Measurements from ENCODE around the gene HHAT. TPM values are rescaled to one million over a fixed set of nuclear protein-coding genes. Genes with fewer than 3 reads are reported as not detected.

HHAT gene
- polyA plus RNA-seq, 4 donors = 0.27 to 4.0 (median 1.4) TPM

GRCh38 chr1:210367566-210367965 is 38.9 kb downstream of the HHAT start:
- H3K27ac ChIP-seq (ENCODE audit: low read depth in 1 of 3, low read length in 2 of 3) = no peak overlapping the region
- no peaks in the 10 kb centered on the region for H3K9me3 ChIP-seq (ENCODE audit: control insufficient read depth in 2 of 2, insufficient read depth in 1 of 2, low read depth in 1 of 2, low read length in 1 of 2)
- H3K4me3 ChIP-seq (ENCODE audit: low read depth in 1 of 3, low read length in 3 of 3) = no peak overlapping the region
- WGBS, 3 donors = 91 to 97% (median 92%) methylated on average over 2 of the region's 2 CpGs
- DNase-seq (no peak), FAIRE-seq (no peak)
- H3K4me1 ChIP-seq (ENCODE audit: control insufficient read depth in 3 of 3, insufficient read depth in 2 of 3, low read depth in 1 of 3, low read length in 2 of 3) = no peaks in the 10 kb centered on the region
- H3K36me3 ChIP-seq (ENCODE audit: control insufficient read depth in 3 of 3, insufficient read depth in 2 of 3, low read depth in 1 of 3, low read length in 3 of 3) = peaks cover 0 to 2% (median 0%) of the 10 kb centered on the region in 3 donors
- H3K27me3 ChIP-seq (ENCODE audit: control insufficient read depth in 3 of 3, insufficient read depth in 3 of 3, low read length in 3 of 3) = no peaks in the 10 kb centered on the region

GRCh38 chr1:210369425-210369824 is 40.7 kb downstream of the HHAT start:
- Histone ChIP-seq H3K4me3 (ENCODE audit: low read depth in 1 of 3, low read length in 3 of 3) (no peak overlapping the region), H3K36me3 (ENCODE audit: control insufficient read depth in 3 of 3, insufficient read depth in 2 of 3, low read depth in 1 of 3, low read length in 3 of 3) (no peaks in the 10 kb centered on the region), H3K9me3 (ENCODE audit: control insufficient read depth in 2 of 2, insufficient read depth in 1 of 2, low read depth in 1 of 2, low read length in 1 of 2) (no peaks in the 10 kb centered on the region), H3K27me3 (ENCODE audit: control insufficient read depth in 3 of 3, insufficient read depth in 3 of 3, low read length in 3 of 3) (no peaks in the 10 kb centered on the region), H3K4me1 (ENCODE audit: control insufficient read depth in 3 of 3, insufficient read depth in 2 of 3, low read depth in 1 of 3, low read length in 2 of 3) (no peaks in the 10 kb centered on the region), H3K27ac (ENCODE audit: low read depth in 1 of 3, low read length in 2 of 3) (no peak overlapping the region)
- DNase-seq (no peak), FAIRE-seq (no peak)
- WGBS, 3 donors = 80 to 85% (median 83%) methylated on average over 4 of the region's 4 CpGs

GRCh38 chr1:210371916-210372315 is 43.2 kb downstream of the HHAT start:
- H3K27ac ChIP-seq (ENCODE audit: low read depth in 1 of 3, low read length in 2 of 3) = no peak overlapping the region
- H3K27me3 ChIP-seq (ENCODE audit: control insufficient read depth in 3 of 3, insufficient read depth in 3 of 3, low read length in 3 of 3) = no peaks in the 10 kb centered on the region
- no peak overlapping the region for H3K4me3 ChIP-seq (ENCODE audit: low read depth in 1 of 3, low read length in 3 of 3)
- H3K4me1 ChIP-seq (ENCODE audit: control insufficient read depth in 3 of 3, insufficient read depth in 2 of 3, low read depth in 1 of 3, low read length in 2 of 3) = no peaks in the 10 kb centered on the region
- no peak for DNase-seq
- FAIRE-seq = no peak
- H3K36me3 ChIP-seq (ENCODE audit: control insufficient read depth in 3 of 3, insufficient read depth in 2 of 3, low read depth in 1 of 3, low read length in 3 of 3) = no peaks in the 10 kb centered on the region
- 74 to 81% (median 76%) methylated on average over 2 of the region's 2 CpGs for WGBS, 3 donors
- H3K9me3 ChIP-seq (ENCODE audit: control insufficient read depth in 2 of 2, insufficient read depth in 1 of 2, low read depth in 1 of 2, low read length in 1 of 2) = no peaks in the 10 kb centered on the region

- no peak overlapping the region for H3K27ac ChIP-seq (ENCODE audit: low read depth in 1 of 3, low read length in 2 of 3)
- no peak for FAIRE-seq
- H3K9me3 ChIP-seq (ENCODE audit: control insufficient read depth in 2 of 2, insufficient read depth in 1 of 2, low read depth in 1 of 2, low read length in 1 of 2) = no peaks in the 10 kb centered on the region
- 93 to 98% (median 95%) methylated on average over 2 of the region's 2 CpGs for WGBS, 3 donors
- no peaks in the 10 kb centered on the region for H3K4me1 ChIP-seq (ENCODE audit: control insufficient read depth in 3 of 3, insufficient read depth in 2 of 3, low read depth in 1 of 3, low read length in 2 of 3)
- H3K27me3 ChIP-seq (ENCODE audit: control insufficient read depth in 3 of 3, insufficient read depth in 3 of 3, low read length in 3 of 3) = no peaks in the 10 kb centered on the region
- no peak for DNase-seq
- no peaks in the 10 kb centered on the region for H3K36me3 ChIP-seq (ENCODE audit: control insufficient read depth in 3 of 3, insufficient read depth in 2 of 3, low read depth in 1 of 3, low read length in 3 of 3)
- no peak overlapping the region for H3K4me3 ChIP-seq (ENCODE audit: low read depth in 1 of 3, low read length in 3 of 3)
Observed at GRCh38 chr1:210372491-210372890, 43.8 kb downstream of the HHAT start.

GRCh38 chr1:210372931-210373627 is 44.4 kb downstream of the HHAT start:
- no peak overlapping the region for H3K4me3 ChIP-seq (ENCODE audit: low read depth in 1 of 3, low read length in 3 of 3)
- H3K36me3 ChIP-seq (ENCODE audit: control insufficient read depth in 3 of 3, insufficient read depth in 2 of 3, low read depth in 1 of 3, low read length in 3 of 3) = no peaks in the 10 kb centered on the region
- no peaks in the 10 kb centered on the region for H3K27me3 ChIP-seq (ENCODE audit: control insufficient read depth in 3 of 3, insufficient read depth in 3 of 3, low read length in 3 of 3)
- DNase-seq (no peak), FAIRE-seq (no peak)
- no peaks in the 10 kb centered on the region for H3K9me3 ChIP-seq (ENCODE audit: control insufficient read depth in 2 of 2, insufficient read depth in 1 of 2, low read depth in 1 of 2, low read length in 1 of 2)
- WGBS, 3 donors = 83 to 96% (median 92%) methylated on average over 6 of the region's 6 CpGs
- H3K4me1 ChIP-seq (ENCODE audit: control insufficient read depth in 3 of 3, insufficient read depth in 2 of 3, low read depth in 1 of 3, low read length in 2 of 3) = no peaks in the 10 kb centered on the region
- H3K27ac ChIP-seq (ENCODE audit: low read depth in 1 of 3, low read length in 2 of 3) = no peak overlapping the region

- WGBS, 3 donors = 55 to 80% (median 70%) methylated on average over 1 of the region's 1 CpG
- no peaks in the 10 kb centered on the region for H3K9me3 ChIP-seq (ENCODE audit: control insufficient read depth in 2 of 2, insufficient read depth in 1 of 2, low read depth in 1 of 2, low read length in 1 of 2)
- H3K4me3 ChIP-seq (ENCODE audit: low read depth in 1 of 3, low read length in 3 of 3) = no peak overlapping the region
- DNase-seq (no peak), FAIRE-seq (no peak)
- no peak overlapping the region for H3K27ac ChIP-seq (ENCODE audit: low read depth in 1 of 3, low read length in 2 of 3)
- no peaks in the 10 kb centered on the region for H3K27me3 ChIP-seq (ENCODE audit: control insufficient read depth in 3 of 3, insufficient read depth in 3 of 3, low read length in 3 of 3)
- no peaks in the 10 kb centered on the region for H3K4me1 ChIP-seq (ENCODE audit: control insufficient read depth in 3 of 3, insufficient read depth in 2 of 3, low read depth in 1 of 3, low read length in 2 of 3)
- no peaks in the 10 kb centered on the region for H3K36me3 ChIP-seq (ENCODE audit: control insufficient read depth in 3 of 3, insufficient read depth in 2 of 3, low read depth in 1 of 3, low read length in 3 of 3)
Observed at GRCh38 chr1:210373628-210373877, 44.9 kb downstream of the HHAT start.

- no peaks in the 10 kb centered on the region for H3K36me3 ChIP-seq (ENCODE audit: control insufficient read depth in 3 of 3, insufficient read depth in 2 of 3, low read depth in 1 of 3, low read length in 3 of 3)
- FAIRE-seq (no peak), DNase-seq (peak; percentile 42 to 44)
- H3K27ac ChIP-seq (ENCODE audit: low read depth in 1 of 3, low read length in 2 of 3) = peak overlapping the region in 1 of 3 donors; percentile 63
- WGBS, 3 donors = 39 to 52% (median 51%) methylated on average over 9 of the region's 9 CpGs
- H3K4me3 ChIP-seq (ENCODE audit: low read depth in 1 of 3, low read length in 3 of 3) = no peak overlapping the region
- no peaks in the 10 kb centered on the region for H3K27me3 ChIP-seq (ENCODE audit: control insufficient read depth in 3 of 3, insufficient read depth in 3 of 3, low read length in 3 of 3)
- H3K9me3 ChIP-seq (ENCODE audit: control insufficient read depth in 2 of 2, insufficient read depth in 1 of 2, low read depth in 1 of 2, low read length in 1 of 2) = no peaks in the 10 kb centered on the region
- no peaks in the 10 kb centered on the region for H3K4me1 ChIP-seq (ENCODE audit: control insufficient read depth in 3 of 3, insufficient read depth in 2 of 3, low read depth in 1 of 3, low read length in 2 of 3)
Observed at GRCh38 chr1:210373878-210374599, 45.3 kb downstream of the HHAT start.

- peak overlapping the region in 1 of 3 donors; percentile 46 for H3K27ac ChIP-seq (ENCODE audit: low read depth in 1 of 3, low read length in 2 of 3)
Observed at GRCh38 chr1:210374600-210374953, 45.9 kb downstream of the HHAT start.

More at GRCh38 chr1:210374600-210374953, 45.9 kb downstream of the HHAT start:
- no peak overlapping the region for H3K4me3 ChIP-seq (ENCODE audit: low read depth in 1 of 3, low read length in 3 of 3)
- WGBS, 3 donors = 39 to 76% (median 68%) methylated on average over 4 of the region's 4 CpGs
- no peaks in the 10 kb centered on the region for H3K27me3 ChIP-seq (ENCODE audit: control insufficient read depth in 3 of 3, insufficient read depth in 3 of 3, low read length in 3 of 3)
- no peaks in the 10 kb centered on the region for H3K36me3 ChIP-seq (ENCODE audit: control insufficient read depth in 3 of 3, insufficient read depth in 2 of 3, low read depth in 1 of 3, low read length in 3 of 3)
- FAIRE-seq = no peak
- no peak for DNase-seq
- no peaks in the 10 kb centered on the region for H3K4me1 ChIP-seq (ENCODE audit: control insufficient read depth in 3 of 3, insufficient read depth in 2 of 3, low read depth in 1 of 3, low read length in 2 of 3)
- no peaks in the 10 kb centered on the region for H3K9me3 ChIP-seq (ENCODE audit: control insufficient read depth in 2 of 2, insufficient read depth in 1 of 2, low read depth in 1 of 2, low read length in 1 of 2)

All from small intestine (tissue), 7 donors.